Type B pancreatic cell (in vitro differentiated cells): ENCODE measurements around the gene SAMHD1. TPM values are rescaled to one million over a fixed set of nuclear protein-coding genes. Genes with fewer than 3 reads are reported as not detected.
"Not testable (repeated sequence)": the region's sequence is repeated elsewhere in the genome, so short reads cannot be mapped to it uniquely, and the experiment has no call there.

Experiments used
- DNase-seq: peaks from one replicate; pipeline ENCODE4 v3.0.0; 2021; ENCODE audit warnings: mixed read lengths; ENCODE audit not compliant: unreplicated experiment; ENCODE audit errors: extremely low spot score
- H3K27ac Mint-ChIP-seq: 2 replicates; pipeline ENCODE4 v1.8.0; 2021; ENCODE audit warnings: mild to moderate bottlenecking, mixed read lengths
- H3K27me3 Mint-ChIP-seq: 2 replicates; pipeline ENCODE4 v1.8.0; 2021; ENCODE audit warnings: mixed read lengths
- H3K36me3 Mint-ChIP-seq: 2 replicates; pipeline ENCODE4 v1.8.0; 2021; ENCODE audit warnings: mixed read lengths
- H3K4me1 Mint-ChIP-seq: one replicate; pipeline ENCODE4 v1.8.0; 2021; ENCODE audit warnings: mixed read lengths; ENCODE audit not compliant: unreplicated experiment
- H3K4me3 Mint-ChIP-seq: 2 replicates; pipeline ENCODE4 v1.8.0; 2021; ENCODE audit warnings: mild to moderate bottlenecking, mixed read lengths
- H3K9me3 Mint-ChIP-seq: 2 replicates; pipeline ENCODE4 v1.8.0; 2021; ENCODE audit warnings: mixed read lengths
- total RNA-seq: library from RNA; stranded (reverse); gene quantifications from 2 replicates; pipeline ENCODE4 v1.2.1, GENCODE V29; 2021; ENCODE audit warnings: low replicate concordance
- TF ChIP-seq, protein P1 (sequence below): fragments of 200-600 bp; sonication (generic); conservative IDR thresholded peaks from 2 replicates; pipeline ENCODE4 v1.5.0; 2021; ENCODE audit warnings: antibody characterized with exemption, mild to moderate bottlenecking

The SAMHD1 gene
- total RNA-seq, 1 donor from 2014 or later = 33.4 TPM

DNA sequence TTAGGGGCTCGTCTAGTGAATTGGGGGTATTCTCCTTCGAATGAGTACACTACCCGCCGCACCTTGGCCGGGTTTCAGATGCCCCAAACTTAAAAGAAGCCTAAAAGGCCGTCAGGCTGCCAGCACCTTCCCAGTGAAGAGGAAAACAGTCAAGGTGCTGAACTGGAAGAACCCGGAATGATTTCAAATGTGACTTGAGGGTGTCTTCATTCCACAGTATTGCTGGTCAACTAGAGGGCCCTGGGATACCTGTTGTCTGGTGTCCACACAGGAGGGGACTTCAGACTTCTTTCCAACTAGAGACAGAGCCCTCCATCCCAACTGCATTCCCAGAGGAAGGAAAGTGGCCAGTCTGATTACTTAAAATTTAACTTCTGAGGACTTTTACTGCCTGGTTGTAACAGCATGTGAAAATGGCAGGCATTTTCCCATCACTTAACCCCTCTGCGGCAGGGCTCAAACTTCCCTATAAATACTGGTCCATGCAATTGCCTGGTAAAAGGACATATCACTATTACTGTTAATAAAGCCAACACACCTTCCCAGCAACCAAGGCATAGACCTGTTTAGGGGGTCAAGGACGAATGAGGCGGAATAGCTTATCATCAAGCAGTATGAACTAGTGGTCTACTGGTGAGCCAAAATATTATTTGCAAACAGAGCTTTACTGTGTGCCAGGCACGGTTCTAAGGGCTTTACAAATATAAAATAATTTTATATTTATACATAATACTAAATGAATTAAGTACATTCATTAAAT is 651 bp upstream of the SAMHD1 start:
- TF ChIP-seq, protein P1, sequence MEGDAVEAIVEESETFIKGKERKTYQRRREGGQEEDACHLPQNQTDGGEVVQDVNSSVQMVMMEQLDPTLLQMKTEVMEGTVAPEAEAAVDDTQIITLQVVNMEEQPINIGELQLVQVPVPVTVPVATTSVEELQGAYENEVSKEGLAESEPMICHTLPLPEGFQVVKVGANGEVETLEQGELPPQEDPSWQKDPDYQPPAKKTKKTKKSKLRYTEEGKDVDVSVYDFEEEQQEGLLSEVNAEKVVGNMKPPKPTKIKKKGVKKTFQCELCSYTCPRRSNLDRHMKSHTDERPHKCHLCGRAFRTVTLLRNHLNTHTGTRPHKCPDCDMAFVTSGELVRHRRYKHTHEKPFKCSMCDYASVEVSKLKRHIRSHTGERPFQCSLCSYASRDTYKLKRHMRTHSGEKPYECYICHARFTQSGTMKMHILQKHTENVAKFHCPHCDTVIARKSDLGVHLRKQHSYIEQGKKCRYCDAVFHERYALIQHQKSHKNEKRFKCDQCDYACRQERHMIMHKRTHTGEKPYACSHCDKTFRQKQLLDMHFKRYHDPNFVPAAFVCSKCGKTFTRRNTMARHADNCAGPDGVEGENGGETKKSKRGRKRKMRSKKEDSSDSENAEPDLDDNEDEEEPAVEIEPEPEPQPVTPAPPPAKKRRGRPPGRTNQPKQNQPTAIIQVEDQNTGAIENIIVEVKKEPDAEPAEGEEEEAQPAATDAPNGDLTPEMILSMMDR = no peak

DNA sequence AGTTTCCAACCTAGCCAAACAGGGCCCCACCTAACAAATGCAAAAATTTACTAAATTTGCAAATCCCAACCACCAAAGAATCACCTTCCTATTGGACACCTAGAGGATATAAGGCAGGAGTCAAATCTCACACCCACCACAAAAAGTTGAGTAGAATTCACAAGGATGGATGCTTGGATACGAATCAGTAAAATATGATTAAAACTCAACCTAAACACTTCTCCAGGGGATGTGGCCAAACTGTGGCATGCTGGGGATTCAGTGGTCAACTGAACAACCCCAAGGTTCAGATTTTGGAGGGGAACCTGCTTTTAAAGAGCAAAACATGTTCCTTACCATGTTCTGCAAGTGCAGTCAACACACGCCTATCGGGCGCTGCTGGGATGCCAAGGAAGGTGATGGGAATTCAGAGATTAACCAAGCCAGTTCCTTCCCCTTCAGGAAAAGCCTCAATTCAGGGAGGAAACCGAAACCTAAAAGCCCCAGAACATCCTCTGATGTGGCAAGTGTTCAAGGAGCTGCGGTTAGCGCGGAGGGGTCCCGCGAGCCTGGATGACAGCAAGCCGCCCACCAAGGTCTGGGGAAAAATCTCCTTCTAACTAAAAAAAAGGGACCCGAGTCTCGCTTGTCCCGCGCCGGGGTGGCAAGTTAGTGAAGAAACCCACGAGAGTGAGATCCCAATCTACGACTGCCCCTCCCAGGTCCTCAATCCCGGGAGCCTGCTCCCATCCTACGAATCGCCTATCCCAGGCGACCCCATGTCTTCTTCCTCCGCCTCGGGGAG is 902 bp downstream of the SAMHD1 start:
- Mint-ChIP-seq H3K36me3 (no peaks in the 10 kb centered on the region), H3K4me1 (peaks cover 22% of the 10 kb centered on the region), H3K27me3 (peaks cover 25% of the 10 kb centered on the region), H3K9me3 (no peaks in the 10 kb centered on the region), H3K4me3 (peak overlapping the region; percentile 96), H3K27ac (peak overlapping the region; percentile 61)
- TF ChIP-seq, protein P1 = no peak
- DNase-seq = no peak

More for the DNA sequence above, 651 bp upstream of the SAMHD1 start:
- no peaks in the 10 kb centered on the region for H3K36me3 Mint-ChIP-seq
- peaks cover 21% of the 10 kb centered on the region for H3K27me3 Mint-ChIP-seq
- peak overlapping the region; percentile 96 for H3K4me3 Mint-ChIP-seq
- H3K27ac Mint-ChIP-seq = peak overlapping the region; percentile 89
- DNase-seq = no peak
- no peaks in the 10 kb centered on the region for H3K9me3 Mint-ChIP-seq
- peaks cover 18% of the 10 kb centered on the region for H3K4me1 Mint-ChIP-seq

DNA sequence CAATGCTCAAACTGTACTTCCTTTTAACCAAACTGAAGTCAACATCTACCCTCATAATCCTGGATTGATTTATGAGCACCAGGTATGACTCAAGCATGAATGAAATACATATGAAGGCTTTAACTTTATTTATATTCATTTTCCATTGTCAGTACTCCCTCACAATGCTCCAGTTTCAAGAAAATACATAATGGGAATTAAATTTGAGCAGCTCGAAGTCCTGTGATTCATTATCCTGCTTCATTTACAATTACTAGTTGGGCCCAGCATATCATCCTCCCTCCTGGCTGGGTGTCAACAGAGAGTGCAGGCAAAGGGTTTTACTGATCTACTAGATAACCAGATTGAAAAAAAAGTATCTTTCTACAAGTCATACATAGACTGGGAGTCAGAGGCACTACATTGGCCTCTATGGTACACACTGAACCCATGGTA is 10.1 kb downstream of the SAMHD1 start:
- DNase-seq = no peak
- Mint-ChIP-seq H3K4me3 (no peak overlapping the region), H3K36me3 (no peaks in the 10 kb centered on the region), H3K27me3 (no peaks in the 10 kb centered on the region), H3K27ac (peak overlapping the region; percentile 11), H3K9me3 (no peaks in the 10 kb centered on the region), H3K4me1 (peaks cover 4% of the 10 kb centered on the region)
- TF ChIP-seq, protein P1 = no peak

DNA sequence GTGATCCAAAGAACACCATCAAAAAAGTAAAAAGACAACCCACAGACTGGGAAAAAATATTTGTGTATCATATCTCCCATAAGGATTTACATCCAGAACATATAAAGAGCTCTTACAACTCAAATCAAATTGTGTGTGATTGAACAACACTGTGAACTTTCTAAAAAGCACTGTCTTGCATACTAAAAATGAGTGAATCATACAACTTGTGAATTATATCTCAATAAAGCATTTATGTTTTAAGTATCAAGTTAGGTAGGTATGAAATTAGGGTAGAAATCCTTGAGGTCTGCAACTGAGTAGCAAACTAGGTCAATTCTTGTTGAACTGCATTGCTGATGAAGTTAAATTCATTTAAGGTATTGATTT is 14.1 kb downstream of the SAMHD1 start:
- no peaks in the 10 kb centered on the region for H3K36me3 Mint-ChIP-seq
- H3K4me1 Mint-ChIP-seq = no peaks in the 10 kb centered on the region
- no peak for DNase-seq
- H3K27me3 Mint-ChIP-seq = no peaks in the 10 kb centered on the region
- H3K9me3 Mint-ChIP-seq = no peaks in the 10 kb centered on the region
- H3K4me3 Mint-ChIP-seq = no peak overlapping the region
- TF ChIP-seq, protein P1 = no peak
- no peak overlapping the region for H3K27ac Mint-ChIP-seq

DNA sequence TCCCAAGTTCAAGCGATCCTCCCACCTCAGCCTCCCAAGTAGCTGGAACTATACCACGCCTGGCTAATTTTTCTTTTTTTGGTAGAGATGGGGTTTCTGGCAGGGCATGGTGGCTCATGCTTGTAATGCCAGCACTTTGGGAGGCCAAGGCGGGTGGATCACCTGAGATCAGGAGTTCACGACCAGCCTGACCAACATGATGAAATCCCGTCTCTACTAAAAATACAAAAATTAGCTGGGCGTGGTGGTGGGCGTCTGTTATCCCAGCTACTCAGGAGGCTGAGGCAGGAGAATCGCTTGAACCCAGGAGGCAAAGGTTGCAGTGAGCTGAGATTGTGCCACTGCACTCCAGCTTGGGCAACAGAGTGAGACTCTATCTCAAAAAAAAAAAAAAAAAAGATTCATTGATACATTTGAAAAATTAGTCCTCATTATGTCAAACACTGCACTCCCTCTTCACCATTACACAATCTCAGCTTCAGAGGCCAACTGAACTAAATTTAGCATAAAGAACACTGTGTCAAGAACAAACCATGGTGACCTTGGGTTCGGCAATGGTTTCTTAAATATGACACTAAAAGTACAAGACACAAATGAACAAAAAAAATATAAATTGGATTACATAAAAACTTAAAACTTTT is 14.6 kb downstream of the SAMHD1 start:
- not testable (repeated sequence) for H3K9me3 Mint-ChIP-seq, H3K36me3 Mint-ChIP-seq, H3K27ac Mint-ChIP-seq, H3K4me3 Mint-ChIP-seq, H3K4me1 Mint-ChIP-seq, DNase-seq, H3K27me3 Mint-ChIP-seq
